Measurements from ENCODE around the gene PCED1A. TPM values are rescaled to one million over a fixed set of nuclear protein-coding genes. Genes with fewer than 3 reads are reported as not detected.

The PCED1A gene
- total RNA-seq, 1 experiment from 2014 or later = 27.1 TPM

DNA sequence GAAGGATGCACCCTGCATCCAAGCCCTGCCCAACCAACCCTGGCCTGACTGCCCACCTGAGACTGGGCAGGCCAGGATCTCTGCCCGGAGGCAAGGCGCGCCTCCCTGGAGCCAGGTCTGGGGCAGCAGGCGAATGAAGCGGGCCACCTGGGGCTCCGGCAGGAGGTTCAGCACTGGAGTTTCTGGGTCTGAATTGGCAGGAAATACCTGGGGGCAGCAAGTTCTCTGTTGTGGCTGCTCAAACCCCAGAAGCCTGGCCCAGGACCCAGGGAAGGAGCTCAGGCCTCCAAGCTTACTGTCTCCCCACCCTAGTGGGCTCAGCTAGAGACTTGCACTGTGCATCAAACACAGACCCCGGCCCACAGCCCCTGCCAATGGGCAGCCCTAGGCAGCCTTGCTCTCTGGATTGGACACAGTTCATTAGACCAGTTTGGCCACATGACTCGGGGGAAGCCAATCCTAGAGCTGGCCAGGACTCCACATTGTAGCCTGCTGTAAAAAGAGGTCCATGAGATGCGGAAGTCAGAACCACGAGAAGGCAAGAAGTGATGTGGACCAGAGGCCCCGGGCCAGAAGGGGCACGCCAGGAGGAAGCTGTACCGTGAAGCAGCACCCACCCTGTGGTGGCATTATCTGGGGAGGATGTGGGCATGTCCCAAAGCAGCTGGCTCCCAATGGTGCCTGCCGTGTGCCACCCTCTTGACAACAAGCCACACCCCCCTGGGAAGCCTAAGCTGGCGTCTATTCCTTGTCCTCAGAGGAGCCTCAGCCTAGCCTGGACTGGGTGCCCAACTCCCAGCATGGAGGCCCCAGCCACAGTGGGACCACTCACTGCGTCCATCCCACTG lies 43.1 kb downstream of the PCED1A start:
- Mint-ChIP-seq H3K9me3 (ENCODE audit: low read depth, unreplicated experiment) (no peaks in the 10 kb centered on the region), H3K27me3 (ENCODE audit: unreplicated experiment) (peaks cover 99% of the 10 kb centered on the region), H3K27ac (ENCODE audit: unreplicated experiment) (no peak overlapping the region), H3K4me3 (ENCODE audit: low read depth, unreplicated experiment) (no peak overlapping the region), H3K4me1 (ENCODE audit: low read depth, unreplicated experiment) (peaks cover 20% of the 10 kb centered on the region), H3K36me3 (ENCODE audit: insufficient read depth, unreplicated experiment) (peaks cover 11% of the 10 kb centered on the region)
- TF ChIP-seq, protein P1, sequence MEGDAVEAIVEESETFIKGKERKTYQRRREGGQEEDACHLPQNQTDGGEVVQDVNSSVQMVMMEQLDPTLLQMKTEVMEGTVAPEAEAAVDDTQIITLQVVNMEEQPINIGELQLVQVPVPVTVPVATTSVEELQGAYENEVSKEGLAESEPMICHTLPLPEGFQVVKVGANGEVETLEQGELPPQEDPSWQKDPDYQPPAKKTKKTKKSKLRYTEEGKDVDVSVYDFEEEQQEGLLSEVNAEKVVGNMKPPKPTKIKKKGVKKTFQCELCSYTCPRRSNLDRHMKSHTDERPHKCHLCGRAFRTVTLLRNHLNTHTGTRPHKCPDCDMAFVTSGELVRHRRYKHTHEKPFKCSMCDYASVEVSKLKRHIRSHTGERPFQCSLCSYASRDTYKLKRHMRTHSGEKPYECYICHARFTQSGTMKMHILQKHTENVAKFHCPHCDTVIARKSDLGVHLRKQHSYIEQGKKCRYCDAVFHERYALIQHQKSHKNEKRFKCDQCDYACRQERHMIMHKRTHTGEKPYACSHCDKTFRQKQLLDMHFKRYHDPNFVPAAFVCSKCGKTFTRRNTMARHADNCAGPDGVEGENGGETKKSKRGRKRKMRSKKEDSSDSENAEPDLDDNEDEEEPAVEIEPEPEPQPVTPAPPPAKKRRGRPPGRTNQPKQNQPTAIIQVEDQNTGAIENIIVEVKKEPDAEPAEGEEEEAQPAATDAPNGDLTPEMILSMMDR (IDR thresholded peaks at IDR 0.05; ENCODE audit: unreplicated experiment) = no peak
- intact Hi-C loops (cut with micrococcal nuclease; ENCODE audit: unreplicated experiment) = no loop called here
- BruUV-seq (replicated peaks) = no TSS peak
- no peak for DNase-seq
- CTCF ChIA-PET = no interaction called here

DNA sequence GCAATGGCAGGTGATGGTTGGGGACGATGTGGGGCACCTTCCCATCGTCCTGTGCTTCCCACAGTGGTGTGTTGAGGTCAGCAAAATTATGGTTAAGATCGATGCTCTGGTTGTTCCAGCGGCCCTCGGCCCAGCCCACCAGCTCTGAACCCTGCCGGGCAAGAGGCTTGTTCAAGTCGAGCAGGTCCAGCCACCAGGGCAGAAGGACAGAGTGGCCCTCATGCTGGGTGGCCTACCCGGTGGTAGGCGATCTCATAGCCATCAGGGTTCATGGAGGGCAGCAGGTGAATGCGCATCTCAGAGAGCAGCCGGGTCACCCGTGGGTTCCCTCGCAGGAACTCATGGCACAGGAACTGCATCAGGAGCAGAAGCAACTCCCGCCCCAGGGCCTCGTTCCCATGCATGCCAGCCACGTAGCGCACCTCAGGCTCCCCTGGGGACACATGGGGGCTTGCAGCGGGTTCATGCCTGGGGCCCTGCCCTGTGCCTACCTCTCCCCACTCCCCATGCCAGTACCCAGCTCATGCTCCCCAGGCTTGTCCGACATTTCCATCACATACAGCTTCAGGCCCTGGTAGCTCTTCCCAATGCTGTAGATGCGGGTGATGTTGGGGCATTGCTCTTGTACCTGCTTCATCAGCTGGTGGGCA lies 44.3 kb downstream of the PCED1A start:
- Mint-ChIP-seq H3K36me3 (ENCODE audit: insufficient read depth, unreplicated experiment) (peaks cover 11% of the 10 kb centered on the region), H3K4me3 (ENCODE audit: low read depth, unreplicated experiment) (no peak overlapping the region), H3K9me3 (ENCODE audit: low read depth, unreplicated experiment) (no peaks in the 10 kb centered on the region), H3K27ac (ENCODE audit: unreplicated experiment) (no peak overlapping the region), H3K4me1 (ENCODE audit: low read depth, unreplicated experiment) (peaks cover 16% of the 10 kb centered on the region), H3K27me3 (ENCODE audit: unreplicated experiment) (peaks cover 99% of the 10 kb centered on the region)
- TF ChIP-seq, protein P1 (IDR thresholded peaks at IDR 0.05; ENCODE audit: unreplicated experiment) = no peak
- DNase-seq = no peak
- intact Hi-C loops (cut with micrococcal nuclease; ENCODE audit: unreplicated experiment) = no loop called here
- CTCF ChIA-PET = no interaction called here
- BruUV-seq (replicated peaks) = no TSS peak

DNA sequence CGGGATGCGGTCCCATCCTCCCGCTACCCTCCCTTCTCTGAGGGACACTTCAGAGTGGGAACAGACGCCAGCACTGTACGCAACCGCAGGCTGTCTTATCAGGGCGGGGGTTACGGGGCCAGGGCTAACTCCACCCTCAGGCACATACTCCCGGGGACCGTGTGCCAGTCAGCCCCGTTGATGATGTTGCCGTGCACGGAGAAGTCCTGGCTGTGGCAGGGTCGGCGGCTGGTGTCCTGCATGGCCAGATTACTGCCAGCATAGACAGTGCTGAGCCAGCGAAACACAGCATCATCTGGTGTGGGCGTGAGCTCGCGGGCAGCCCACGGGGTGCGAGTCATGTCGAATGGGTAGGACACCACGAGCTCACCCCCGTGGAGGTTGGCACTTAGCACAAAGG lies 45.0 kb downstream of the PCED1A start:
- H3K27ac Mint-ChIP-seq (ENCODE audit: unreplicated experiment) = no peak overlapping the region
- DNase-seq = no peak
- TF ChIP-seq, protein P1 (IDR thresholded peaks at IDR 0.05; ENCODE audit: unreplicated experiment) = no peak
- intact Hi-C loops (cut with micrococcal nuclease; ENCODE audit: unreplicated experiment) = no loop called here
- H3K4me3 Mint-ChIP-seq (ENCODE audit: low read depth, unreplicated experiment) = no peak overlapping the region
- peaks cover 11% of the 10 kb centered on the region for H3K36me3 Mint-ChIP-seq (ENCODE audit: insufficient read depth, unreplicated experiment)
- CTCF ChIA-PET = no interaction called here
- H3K27me3 Mint-ChIP-seq (ENCODE audit: unreplicated experiment) = peaks cover 98% of the 10 kb centered on the region
- H3K4me1 Mint-ChIP-seq (ENCODE audit: low read depth, unreplicated experiment) = peaks cover 10% of the 10 kb centered on the region
- H3K9me3 Mint-ChIP-seq (ENCODE audit: low read depth, unreplicated experiment) = no peaks in the 10 kb centered on the region
- BruUV-seq (replicated peaks) = no TSS peak

DNA sequence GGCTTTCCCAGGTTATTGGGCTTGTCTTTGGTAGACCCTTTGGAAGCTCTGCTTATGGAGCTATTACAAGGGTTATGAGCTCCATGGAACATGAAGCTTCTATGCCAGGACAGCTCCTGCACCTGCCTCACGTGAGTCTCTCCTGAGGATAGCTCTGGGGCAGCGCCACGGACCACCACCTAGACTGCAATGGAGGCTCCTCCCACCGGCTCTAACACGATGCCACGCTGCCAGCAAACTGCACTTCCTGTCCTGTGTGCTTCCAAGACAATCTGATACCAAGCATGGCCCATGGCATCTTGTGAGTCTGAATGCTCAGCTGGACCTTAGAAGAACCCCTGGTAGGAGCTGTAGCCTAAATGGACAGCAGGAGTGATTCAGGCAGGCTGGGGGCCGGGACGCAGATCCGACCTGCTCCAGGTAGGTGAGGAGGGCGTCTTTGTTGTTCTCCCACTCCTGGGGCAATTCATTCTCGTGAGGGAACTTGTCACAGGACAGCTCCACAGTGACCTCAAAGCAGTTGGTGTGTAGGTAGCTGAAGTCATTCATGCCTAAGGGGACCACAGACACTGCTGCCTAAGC lies 45.5 kb downstream of the PCED1A start:
- CTCF ChIA-PET = no interaction called here
- H3K4me1 Mint-ChIP-seq (ENCODE audit: low read depth, unreplicated experiment) = peaks cover 5% of the 10 kb centered on the region
- H3K4me3 Mint-ChIP-seq (ENCODE audit: low read depth, unreplicated experiment) = no peak overlapping the region
- H3K27ac Mint-ChIP-seq (ENCODE audit: unreplicated experiment) = no peak overlapping the region
- intact Hi-C loops (cut with micrococcal nuclease; ENCODE audit: unreplicated experiment) = no loop called here
- H3K36me3 Mint-ChIP-seq (ENCODE audit: insufficient read depth, unreplicated experiment) = peaks cover 9% of the 10 kb centered on the region
- no TSS peak for BruUV-seq (replicated peaks)
- H3K27me3 Mint-ChIP-seq (ENCODE audit: unreplicated experiment) = peaks cover 98% of the 10 kb centered on the region
- TF ChIP-seq, protein P1 (IDR thresholded peaks at IDR 0.05; ENCODE audit: unreplicated experiment) = no peak
- no peak for DNase-seq
- H3K9me3 Mint-ChIP-seq (ENCODE audit: low read depth, unreplicated experiment) = no peaks in the 10 kb centered on the region

Data from Calu3 (cell line).